Measurements from ENCODE around the gene CYLC2.

The CYLC2 gene

GRCh38 chr9:103014242-103014641 is 19.1 kb downstream of the CYLC2 start:
- H3K36me3 ChIP-seq (replicated peaks; ENCODE audit: insufficient read depth, low read length) = no peaks in the 10 kb centered on the region
- no peaks in the 10 kb centered on the region for H3K9me2 ChIP-seq (replicated peaks; ENCODE audit: insufficient read depth, low read length)
- no peak for TF ChIP-seq EZH2phosphoT487 (IDR thresholded peaks at IDR 0.05; ENCODE audit: low read length)
- no peak for TF ChIP-seq CTCF (IDR thresholded peaks at IDR 0.05; ENCODE audit: low read length)
- no peak for TF ChIP-seq EZH2 (optimal IDR thresholded peaks at IDR 0.05; ENCODE audit: low read depth, low read length)
- no peaks in the 10 kb centered on the region for H4K20me1 ChIP-seq (ENCODE audit: insufficient read depth, low read length)
- H2AFZ ChIP-seq (ENCODE audit: low read length) = no peak overlapping the region
- H3K9ac ChIP-seq (ENCODE audit: low read length) = no peak overlapping the region
- no peak overlapping the region for H3K4me3 ChIP-seq (ENCODE audit: low read length)
- no peaks in the 10 kb centered on the region for H3K27me3 ChIP-seq (replicated peaks; ENCODE audit: insufficient read depth, low read length)
- H3F3A ChIP-seq (ENCODE audit: insufficient read depth, low read length) = no peaks in the 10 kb centered on the region
- no peaks in the 10 kb centered on the region for H3K79me2 ChIP-seq (ENCODE audit: low read length)
- no peak overlapping the region for H3K4me2 ChIP-seq (ENCODE audit: low read depth, low read length)
- H3K9me3 ChIP-seq (replicated peaks; ENCODE audit: insufficient read depth, low read length) = no peaks in the 10 kb centered on the region
- H3K27ac ChIP-seq (ENCODE audit: low read length) = no peak overlapping the region
- no peak for DNase-seq
- no peaks in the 10 kb centered on the region for H3K4me1 ChIP-seq (ENCODE audit: low read length)

GRCh38 chr9:103025796-103026195 is 30.7 kb downstream of the CYLC2 start:
- no peak for DNase-seq
- Histone ChIP-seq H3K4me1 (ENCODE audit: low read length) (no peaks in the 10 kb centered on the region), H3K79me2 (ENCODE audit: low read length) (no peaks in the 10 kb centered on the region), H3K4me2 (ENCODE audit: low read depth, low read length) (no peak overlapping the region), H3K36me3 (replicated peaks; ENCODE audit: insufficient read depth, low read length) (no peaks in the 10 kb centered on the region), H3K4me3 (ENCODE audit: low read length) (no peak overlapping the region), H4K20me1 (ENCODE audit: insufficient read depth, low read length) (no peaks in the 10 kb centered on the region), H2AFZ (ENCODE audit: low read length) (no peak overlapping the region), H3K9ac (ENCODE audit: low read length) (no peak overlapping the region), H3F3A (ENCODE audit: insufficient read depth, low read length) (no peaks in the 10 kb centered on the region), H3K27me3 (replicated peaks; ENCODE audit: insufficient read depth, low read length) (no peaks in the 10 kb centered on the region), H3K9me2 (replicated peaks; ENCODE audit: insufficient read depth, low read length) (no peaks in the 10 kb centered on the region), H3K9me3 (replicated peaks; ENCODE audit: insufficient read depth, low read length) (no peaks in the 10 kb centered on the region), H3K27ac (ENCODE audit: low read length) (no peak overlapping the region)
- no peak for TF ChIP-seq EZH2phosphoT487 (IDR thresholded peaks at IDR 0.05; ENCODE audit: low read length)
- TF ChIP-seq CTCF (IDR thresholded peaks at IDR 0.05; ENCODE audit: low read length) = no peak
- no peak for TF ChIP-seq EZH2 (optimal IDR thresholded peaks at IDR 0.05; ENCODE audit: low read depth, low read length)

GRCh38 chr9:103037508-103038477 is 42.7 kb downstream of the CYLC2 start:
- TF ChIP-seq EZH2 (optimal IDR thresholded peaks at IDR 0.05; ENCODE audit: low read depth, low read length) (no peak), EZH2phosphoT487 (IDR thresholded peaks at IDR 0.05; ENCODE audit: low read length) (no peak), CTCF (IDR thresholded peaks at IDR 0.05; ENCODE audit: low read length) (no peak)
- Histone ChIP-seq H3K36me3 (replicated peaks; ENCODE audit: insufficient read depth, low read length) (no peaks in the 10 kb centered on the region), H3K4me1 (ENCODE audit: low read length) (no peaks in the 10 kb centered on the region), H3K27ac (ENCODE audit: low read length) (no peak overlapping the region), H2AFZ (ENCODE audit: low read length) (no peak overlapping the region), H3K79me2 (ENCODE audit: low read length) (no peaks in the 10 kb centered on the region), H3K4me2 (ENCODE audit: low read depth, low read length) (no peak overlapping the region), H3K4me3 (ENCODE audit: low read length) (no peak overlapping the region), H3K9me3 (replicated peaks; ENCODE audit: insufficient read depth, low read length) (no peaks in the 10 kb centered on the region), H3F3A (ENCODE audit: insufficient read depth, low read length) (no peaks in the 10 kb centered on the region), H3K9me2 (replicated peaks; ENCODE audit: insufficient read depth, low read length) (no peaks in the 10 kb centered on the region), H4K20me1 (ENCODE audit: insufficient read depth, low read length) (no peaks in the 10 kb centered on the region), H3K27me3 (replicated peaks; ENCODE audit: insufficient read depth, low read length) (no peaks in the 10 kb centered on the region), H3K9ac (ENCODE audit: low read length) (no peak overlapping the region)
- DNase-seq = no peak
